HepG2 (cell line): ENCODE results near the gene SNAI1. TPM values are rescaled to one million over a fixed set of nuclear protein-coding genes. Genes with fewer than 3 reads are reported as not detected.

Experiments used
- ATAC-seq: fragments of 200-7000 bp; cut with Tn5 transposase; 3 replicates; pipeline ENCODE4 v1.9.1; 2020; ENCODE audit warnings: mild to moderate bottlenecking, moderate library complexity
- BruUV-seq: library from RNA; stranded (reverse); fragments of 400-500 nt; replicated peaks from 2 replicates; lab custom pipeline; 2021; lab: Mats Ljungman, UMichigan
- CTCF ChIA-PET: fragments of 300-600 bp; formaldehyde crosslinking; extraction: SDS; loops from one replicate; lab custom pipeline; 2021; ENCODE audit warnings: low total read pairs, inconsistent platforms, low intra/inter-chr PET ratio; lab: Yijun Ruan, JAX
- POLR2A ChIA-PET: fragments of 350-600 bp; sonication (Branson Sonifier 250); formaldehyde crosslinking; loops from one replicate; lab custom pipeline; 2020; ENCODE audit warnings: antibody characterized with exemption, inconsistent platforms; lab: Yijun Ruan, JAX
- DNase-seq: peaks from one replicate; pipeline ENCODE4 v3.0.0-alpha.2; 2015; ENCODE audit warnings: low spot score
- FAIRE-seq: peaks from 3 replicates; lab custom pipeline; 2011; peaks lifted over from hg19 to GRCh38; lab: Jason Lieb, UNC
- H2AFZ ChIP-seq: one replicate; pipeline ENCODE4 v1.6.1; 2011; ENCODE audit warnings: low read length, inconsistent platforms
- H3K27ac ChIP-seq: fragments of 300-600 bp; 3 replicates; pipeline ENCODE4 v1.8.0; 2011; ENCODE audit warnings: mixed run types, mild to moderate bottlenecking, mixed read lengths, low read length, inconsistent platforms; ENCODE audit not compliant: insufficient read depth; ENCODE audit errors: extremely low read length
- H3K27me3 ChIP-seq, 2 experiments: fragments of 200-600 bp in 1 of 2; 2 replicates in 1 of 2; 3 replicates in 1 of 2; pipeline versions ENCODE4 v1.6.0 to v1.8.0; 2011; ENCODE audit warnings: low read length in 2 of 2, mild to moderate bottlenecking in 2 of 2, moderate library complexity in 2 of 2, inconsistent platforms in 1 of 2; ENCODE audit not compliant: insufficient read depth in 2 of 2, control insufficient read depth in 1 of 2
- H3K36me3 ChIP-seq, 2 experiments: fragments of 200-600 bp in 1 of 2; replicated peaks in 1 of 2; 2 replicates in 1 of 2; 3 replicates in 1 of 2; pipeline versions ENCODE4 v1.5.1 to v1.8.0; 2011; ENCODE audit warnings: low read length in 2 of 2, inconsistent platforms in 1 of 2; ENCODE audit not compliant: insufficient read depth in 2 of 2, control insufficient read depth in 1 of 2
- H3K4me1 ChIP-seq: 2 replicates; pipeline ENCODE4 v1.5.1; 2012; ENCODE audit warnings: low read length, inconsistent platforms; ENCODE audit not compliant: insufficient read depth
- H3K4me2 ChIP-seq: 2 replicates; pipeline ENCODE4 v1.6.0; 2011; ENCODE audit warnings: low read depth, low read length, inconsistent platforms
- H3K4me3 ChIP-seq, 3 experiments: fragments of 200-600 bp in 1 of 3; sonication (generic), shearing (Covaris generic) in 1 of 3; replicated peaks in 1 of 3; 2 replicates each; pipeline ENCODE4 v1.5.1; 2011 to 2016; ENCODE audit warnings: low read length in 3 of 3, inconsistent platforms in 2 of 3, low read depth in 2 of 3, mild to moderate bottlenecking in 2 of 3, control low read depth in 1 of 3, mixed read lengths in 1 of 3; ENCODE audit not compliant: insufficient read depth in 1 of 3
- H3K79me2 ChIP-seq: one replicate; pipeline ENCODE4 v1.6.1; 2011; ENCODE audit warnings: low read length, inconsistent platforms; ENCODE audit not compliant: insufficient read depth
- H3K9ac ChIP-seq: 2 replicates; pipeline ENCODE4 v1.6.0; 2011; ENCODE audit warnings: mild to moderate bottlenecking, low read depth, low read length, inconsistent platforms; ENCODE audit not compliant: insufficient read depth
- H3K9me3 ChIP-seq: 2 replicates; pipeline ENCODE4 v1.5.1; 2012; ENCODE audit warnings: mild to moderate bottlenecking, low read length
- H4K20me1 ChIP-seq: 2 replicates; pipeline ENCODE4 v1.6.0; 2011; ENCODE audit warnings: inconsistent platforms, mild to moderate bottlenecking, low read length, moderate library complexity; ENCODE audit not compliant: insufficient read depth
- AGO1 ChIP-seq: fragments of 200-400 bp; formaldehyde crosslinking; IDR thresholded peaks from 2 replicates; pipeline ENCODE4 v1.6.1; 2017; ENCODE audit warnings: mild to moderate bottlenecking, low read depth, low read length, moderate library complexity; ENCODE audit not compliant: poor library complexity, severe bottlenecking
- ESRRA ChIP-seq: sonication (generic); formaldehyde crosslinking; IDR thresholded peaks from 2 replicates; pipeline ENCODE4 v1.5.1; 2020; ENCODE audit warnings: mild to moderate bottlenecking, low read depth, missing genetic modification reagents
- FOXM1 ChIP-seq: sonication (generic); formaldehyde crosslinking; IDR thresholded peaks from 2 replicates; pipeline ENCODE4 v1.5.0; 2020; ENCODE audit warnings: missing genetic modification reagents
- MTF1 ChIP-seq: sonication (generic); formaldehyde crosslinking; IDR thresholded peaks from 2 replicates; pipeline ENCODE4 v1.5.0; 2020; ENCODE audit warnings: missing genetic modification reagents
- MZF1 ChIP-seq: sonication (generic); formaldehyde crosslinking; IDR thresholded peaks from 2 replicates; pipeline ENCODE4 v1.8.1; 2023; ENCODE audit warnings: mild to moderate bottlenecking, missing genetic modification reagents, borderline replicate concordance
- PHF20 ChIP-seq: sonication (generic); formaldehyde crosslinking; IDR thresholded peaks from 2 replicates; pipeline ENCODE4 v1.5.0; 2020; ENCODE audit warnings: mild to moderate bottlenecking, missing genetic modification reagents
- ZNF260 ChIP-seq: sonication (generic); formaldehyde crosslinking; IDR thresholded peaks from 2 replicates; pipeline ENCODE4 v1.4.0; 2020; ENCODE audit warnings: missing genetic modification reagents, low read depth, mild to moderate bottlenecking, borderline replicate concordance
- ZNF335 ChIP-seq: sonication (generic); formaldehyde crosslinking; IDR thresholded peaks from 2 replicates; pipeline ENCODE4 v1.4.0; 2020; ENCODE audit warnings: missing genetic modification reagents
- ZNF430 ChIP-seq: sonication (generic); formaldehyde crosslinking; IDR thresholded peaks from 2 replicates; pipeline ENCODE4 v1.9.0; 2021; ENCODE audit warnings: mild to moderate bottlenecking, missing genetic modification reagents
- ZNF496 ChIP-seq: sonication (generic); formaldehyde crosslinking; IDR thresholded peaks from 2 replicates; pipeline ENCODE4 v1.8.1; 2023; ENCODE audit warnings: mild to moderate bottlenecking, moderate library complexity, missing genetic modification reagents; ENCODE audit not compliant: insufficient replicate concordance
- ZNF558 ChIP-seq: sonication (generic); formaldehyde crosslinking; IDR thresholded peaks from 2 replicates; pipeline ENCODE4 v1.9.0; 2022; ENCODE audit warnings: mild to moderate bottlenecking, missing genetic modification reagents, borderline replicate concordance
- ZNF563 ChIP-seq: sonication (generic); formaldehyde crosslinking; IDR thresholded peaks from 2 replicates; pipeline ENCODE4 v1.8.0; 2022; ENCODE audit warnings: mild to moderate bottlenecking, moderate library complexity, missing genetic modification reagents
- WGBS: methylation state at CpG from one replicate; pipeline ENCODE4 v1.1.6; 2017; ENCODE audit warnings: low lambda C conversion rate; 5-methylcytosine and 5-hydroxymethylcytosine counted together
- in situ Hi-C: cut with HindIII; loops from 2 replicates; pipeline ENCODE4 v1.10.0; 2017; ENCODE audit warnings: low pct_unique_long_range_greater_than_20kb; ENCODE audit not compliant: extremely low pct_ligation_motif_present
- intact Hi-C: fragments of 100-400 bp; cut with micrococcal nuclease; formaldehyde crosslinking; loops from one replicate; pipeline ENCODE4 v1.10.0; 2022; ENCODE audit not compliant: unreplicated experiment
- polyA plus RNA-seq, 8 experiments: library from polyadenylated mRNA; depleted of rRNA in 3 of 8; stranded (reverse) in 7 of 8; unstranded in 1 of 8; fragments of >200 nt; fragmentation: Illumina TruSeq in 4 of 8; extraction: Trizol in 4 of 8; gene quantifications; 2 replicates each; pipeline versions ENCODE4 v1.2.1 to v1.2.3, GENCODE V29; 2011 to 2016; ENCODE audit warnings: low read depth in 4 of 8, missing spikeins in 1 of 8, mixed read lengths in 1 of 8; ENCODE audit not compliant: insufficient read depth in 1 of 8
- total RNA-seq, 5 experiments: library from RNA; depleted of rRNA; stranded (reverse); fragments of >200 nt; fragmentation: Illumina TruSeq; extraction: Trizol; gene quantifications; 2 replicates each; pipeline ENCODE4 v1.2.3, GENCODE V29; 2016; ENCODE audit warnings: low read depth in 1 of 5
- TF ChIP-seq, protein P1 (sequence below): sonication (generic); formaldehyde crosslinking; IDR thresholded peaks from 2 replicates; pipeline ENCODE4 v1.4.0; 2020; ENCODE audit warnings: mild to moderate bottlenecking, missing genetic modification reagents

The SNAI1 gene
- total and polyA plus RNA-seq, 2 of the 13 experiments (the other 11 are each of a cell fraction or from before 2014, with no cell fraction given), result 1.3 to 1.4 TPM

DNA sequence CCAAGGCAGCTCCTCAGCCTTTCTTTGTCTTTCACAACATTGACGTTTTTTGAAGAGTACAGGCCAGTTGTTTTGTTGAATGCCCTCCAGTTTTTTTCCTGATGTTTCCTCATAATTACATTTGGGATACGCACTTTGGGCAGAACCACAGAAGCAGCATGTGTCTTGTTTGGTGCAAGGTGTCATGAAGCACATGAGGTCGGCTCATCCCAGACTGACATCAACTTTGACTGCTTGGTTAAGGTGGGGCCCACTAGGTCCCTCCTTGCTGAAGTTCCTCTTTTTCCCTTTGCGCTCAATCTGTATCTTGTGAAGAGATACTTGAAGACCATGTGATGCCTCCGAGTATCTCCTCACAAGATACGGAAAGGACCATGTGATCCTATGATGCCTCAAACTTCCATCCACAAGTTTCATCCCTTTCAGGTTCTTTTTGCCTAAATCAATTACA, 10.5 kb downstream of the SNAI1 start:
- ChIA-PET POLR2A (no interaction called here), CTCF (no interaction called here)
- in situ Hi-C loops (no loop called here), intact Hi-C loops (no loop called here)
- Histone ChIP-seq H3K79me2 (no peaks in the 10 kb centered on the region), H3K4me3 (no peak overlapping the region), H3K36me3 (no peaks in the 10 kb centered on the region), H3K4me2 (no peak overlapping the region), H3K27ac (no peak overlapping the region), H3K4me1 (peaks cover 48% of the 10 kb centered on the region), H3K9me3 (no peaks in the 10 kb centered on the region), H4K20me1 (no peaks in the 10 kb centered on the region), H3K9ac (no peak overlapping the region), H3K27me3 (peaks cover 7 to 35% of the 10 kb centered on the region in 2 experiments; a peak in 4 of 5 replicates), H2AFZ (no peak overlapping the region)
- BruUV-seq, result no TSS peak
- FAIRE-seq (no peak), DNase-seq (no peak), ATAC-seq (no peak)
- no peak for TF ChIP-seq ZNF496 (CRISPR knock-in tag)
- WGBS, result 43% methylated on average over 6 of the region's 6 CpGs

DNA sequence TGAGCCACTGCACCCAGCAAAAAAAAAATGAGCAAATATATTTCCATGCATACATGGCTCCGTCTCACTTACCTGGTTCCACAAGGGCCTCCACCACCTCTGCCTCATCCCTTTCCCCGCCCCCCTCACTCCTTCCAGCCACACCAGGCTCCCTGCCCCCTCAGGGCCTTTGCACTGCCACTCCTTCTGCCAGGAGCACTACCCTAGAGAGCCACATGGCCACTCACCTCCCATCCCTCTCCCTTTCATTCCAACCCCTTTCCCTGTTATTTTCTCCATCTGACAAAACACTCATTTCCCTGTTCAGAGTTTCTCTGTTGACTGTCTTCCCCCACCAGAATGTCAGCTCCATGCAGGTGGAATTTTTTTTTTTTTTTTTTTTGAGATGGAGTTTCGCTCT, 12.8 kb downstream of the SNAI1 start:
- Histone ChIP-seq H3K27ac (no peak overlapping the region), H3K4me2 (no peak overlapping the region), H3K9me3 (no peaks in the 10 kb centered on the region), H3K9ac (no peak overlapping the region), H3K4me1 (peaks cover 42% of the 10 kb centered on the region), H3K4me3 (no peak overlapping the region), H3K27me3 (peaks cover 4 to 38% of the 10 kb centered on the region in 2 experiments; a peak in 4 of 5 replicates), H3K79me2 (no peaks in the 10 kb centered on the region), H2AFZ (no peak overlapping the region), H3K36me3 (no peaks in the 10 kb centered on the region), H4K20me1 (no peaks in the 10 kb centered on the region)
- ChIA-PET POLR2A (interaction anchor here (0.6 kb wide), 1 partner anchor 59 kb away, joined by 5 read pairs; no protein-coding TSS in a partner anchor), CTCF (no interaction called here)
- no TSS peak for BruUV-seq
- WGBS, result 44% methylated on average over 3 of the region's 3 CpGs
- no peak for DNase-seq
- no peak for ATAC-seq
- TF ChIP-seq ZNF260 (CRISPR knock-in tag) (no peak), ZNF430 (CRISPR knock-in tag) (no peak), ZNF563 (CRISPR knock-in tag) (no peak), ZNF335 (CRISPR knock-in tag) (no peak), ZNF558 (CRISPR knock-in tag) (no peak), MZF1 (CRISPR knock-in tag) (no peak), PHF20 (CRISPR knock-in tag) (no peak), AGO1 (no peak), ESRRA (CRISPR knock-in tag) (no peak), MTF1 (no peak), FOXM1 (CRISPR knock-in tag) (no peak)
- TF ChIP-seq, protein P1, sequence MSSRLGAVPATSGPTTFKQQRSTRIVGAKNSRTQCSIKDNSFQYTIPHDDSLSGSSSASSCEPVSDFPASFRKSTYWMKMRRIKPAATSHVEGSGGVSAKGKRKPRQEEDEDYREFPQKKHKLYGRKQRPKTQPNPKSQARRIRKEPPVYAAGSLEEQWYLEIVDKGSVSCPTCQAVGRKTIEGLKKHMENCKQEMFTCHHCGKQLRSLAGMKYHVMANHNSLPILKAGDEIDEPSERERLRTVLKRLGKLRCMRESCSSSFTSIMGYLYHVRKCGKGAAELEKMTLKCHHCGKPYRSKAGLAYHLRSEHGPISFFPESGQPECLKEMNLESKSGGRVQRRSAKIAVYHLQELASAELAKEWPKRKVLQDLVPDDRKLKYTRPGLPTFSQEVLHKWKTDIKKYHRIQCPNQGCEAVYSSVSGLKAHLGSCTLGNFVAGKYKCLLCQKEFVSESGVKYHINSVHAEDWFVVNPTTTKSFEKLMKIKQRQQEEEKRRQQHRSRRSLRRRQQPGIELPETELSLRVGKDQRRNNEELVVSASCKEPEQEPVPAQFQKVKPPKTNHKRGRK (CRISPR knock-in tag), result no peak
- in situ Hi-C loops, result no loop called here
- FAIRE-seq, result no peak
- intact Hi-C loops, result no loop called here
